Central memory CD4-positive, alpha-beta T cell (primary cell): ENCODE results near the gene RYR1.
A peak's percentile ranks its signal among the peaks of the same experiment; 100 is the strongest.
"Not testable (repeated sequence)": the region's sequence is repeated elsewhere in the genome, so short reads cannot be mapped to it uniquely, and the experiment has no call there.

Experiments used
- DNase-seq: peaks from one replicate; pipeline ENCODE4 v3.0.0; 2022

The RYR1 gene

GRCh38 chr19:38544569-38545315 lies 111.3 kb downstream of the RYR1 start:
- peak; percentile 56 for DNase-seq

- DNase-seq = no peak
Observed at GRCh38 chr19:38545596-38545995, 112.1 kb downstream of the RYR1 start.

- DNase-seq = no peak
Observed at GRCh38 chr19:38547421-38547820, 113.9 kb downstream of the RYR1 start.

GRCh38 chr19:38549061-38549460 lies 115.6 kb downstream of the RYR1 start:
- DNase-seq = no peak

GRCh38 chr19:38549942-38550341 lies 116.5 kb downstream of the RYR1 start:
- DNase-seq = no peak

GRCh38 chr19:38550376-38550775 lies 116.9 kb downstream of the RYR1 start:
- DNase-seq = no peak

- no peak for DNase-seq
Observed at GRCh38 chr19:38551450-38551813, 117.9 kb downstream of the RYR1 start.

GRCh38 chr19:38553239-38553638 lies 119.7 kb downstream of the RYR1 start:
- not testable (repeated sequence) for DNase-seq

- no peak for DNase-seq
Observed at GRCh38 chr19:38554676-38555141, 121.2 kb downstream of the RYR1 start.

- DNase-seq = no peak
Observed at GRCh38 chr19:38555200-38555599, 121.7 kb downstream of the RYR1 start.

- DNase-seq = no peak
Observed at GRCh38 chr19:38556521-38557174, 123.2 kb downstream of the RYR1 start.

- no peak for DNase-seq
Observed at GRCh38 chr19:38557205-38557799, 123.8 kb downstream of the RYR1 start.

- not testable (repeated sequence) for DNase-seq
Observed at GRCh38 chr19:38558933-38559332, 125.4 kb downstream of the RYR1 start.

GRCh38 chr19:38559428-38560401 lies 126.2 kb downstream of the RYR1 start:
- peak; percentile 40 for DNase-seq

GRCh38 chr19:38561053-38561606 lies 127.6 kb downstream of the RYR1 start:
- DNase-seq = no peak

- no peak for DNase-seq
Observed at GRCh38 chr19:38561658-38562057, 128.2 kb downstream of the RYR1 start.

GRCh38 chr19:38562096-38562495 lies 128.6 kb downstream of the RYR1 start:
- DNase-seq = no peak

GRCh38 chr19:38563475-38563874 lies 130.0 kb downstream of the RYR1 start:
- DNase-seq = no peak

GRCh38 chr19:38564981-38565690 lies 131.6 kb downstream of the RYR1 start:
- DNase-seq = no peak

GRCh38 chr19:38565691-38566105 lies 132.2 kb downstream of the RYR1 start:
- DNase-seq = no peak

GRCh38 chr19:38569368-38569983 lies 136.0 kb downstream of the RYR1 start:
- no peak for DNase-seq
